HG03045 (cell line): ENCODE results near the gene GRK5.
"Not testable (repeated sequence)": the region's sequence is repeated elsewhere in the genome, so short reads cannot be mapped to it uniquely, and the experiment has no call there.

Experiments
- ATAC-seq: cut with Tn5 transposase; IDR thresholded peaks from one replicate; pipeline ENCODE4 v1.9.1; 2021; ENCODE audit warnings: mild to moderate bottlenecking, moderate library complexity; ENCODE audit not compliant: unreplicated experiment

GRK5 gene

GRCh38 chr10:119248184-119248583, 40.8 kb downstream of the GRK5 start:
- ATAC-seq, result no peak

GRCh38 chr10:119248681-119249080, 41.3 kb downstream of the GRK5 start:
- no peak for ATAC-seq

GRCh38 chr10:119250641-119251314, 43.4 kb downstream of the GRK5 start:
- no peak for ATAC-seq

GRCh38 chr10:119251315-119251708, 43.9 kb downstream of the GRK5 start:
- no peak for ATAC-seq

- no peak for ATAC-seq
Observed at GRCh38 chr10:119252051-119252465, 44.7 kb downstream of the GRK5 start.

- no peak for ATAC-seq
Observed at GRCh38 chr10:119252470-119253151, 45.2 kb downstream of the GRK5 start.

- no peak for ATAC-seq
Observed at GRCh38 chr10:119253433-119254174, 46.2 kb downstream of the GRK5 start.

GRCh38 chr10:119254335-119254734, 47.0 kb downstream of the GRK5 start:
- ATAC-seq, result no peak

- no peak for ATAC-seq
Observed at GRCh38 chr10:119256030-119256429, 48.7 kb downstream of the GRK5 start.

- ATAC-seq, result no peak
Observed at GRCh38 chr10:119256897-119257296, 49.5 kb downstream of the GRK5 start.

GRCh38 chr10:119257899-119258419, 50.6 kb downstream of the GRK5 start:
- no peak for ATAC-seq

- no peak for ATAC-seq
Observed at GRCh38 chr10:119259345-119259744, 52.0 kb downstream of the GRK5 start.

- not testable (repeated sequence) for ATAC-seq
Observed at GRCh38 chr10:119261016-119261415, 53.6 kb downstream of the GRK5 start.

GRCh38 chr10:119263951-119264617, 56.7 kb downstream of the GRK5 start:
- ATAC-seq, result no peak

GRCh38 chr10:119265691-119266090, 58.3 kb downstream of the GRK5 start:
- no peak for ATAC-seq

- ATAC-seq, result no peak
Observed at GRCh38 chr10:119267384-119267783, 60.0 kb downstream of the GRK5 start.

GRCh38 chr10:119268428-119268827, 61.1 kb downstream of the GRK5 start:
- no peak for ATAC-seq

GRCh38 chr10:119268871-119269506, 61.6 kb downstream of the GRK5 start:
- ATAC-seq, result peak; percentile 72

GRCh38 chr10:119269737-119270136, 62.4 kb downstream of the GRK5 start:
- no peak for ATAC-seq

- ATAC-seq, result peak; percentile 63
Observed at GRCh38 chr10:119270762-119271366, 63.5 kb downstream of the GRK5 start.
